GM18505 (cell line): ENCODE data around the gene MED13L.

Experiments used
- ATAC-seq: cut with Tn5 transposase; IDR thresholded peaks from one replicate; pipeline ENCODE4 v1.9.1; 2021; ENCODE audit not compliant: unreplicated experiment
- POLR2A ChIP-seq: IDR thresholded peaks from 4 replicates; pipeline ENCODE4 v1.6.1; 2011; ENCODE audit warnings: borderline replicate concordance; ENCODE audit not compliant: insufficient read depth, insufficient read length; ENCODE audit errors: extremely low read depth

The MED13L gene

GRCh38 chr12:115936997-115937916 is 340.2 kb downstream of the MED13L start:
- no peak for TF ChIP-seq POLR2A
- ATAC-seq: no peak

GRCh38 chr12:115934877-115935276 is 342.6 kb downstream of the MED13L start:
- no peak for TF ChIP-seq POLR2A
- no peak for ATAC-seq

- no peak for ATAC-seq
- TF ChIP-seq POLR2A: no peak
Observed at GRCh38 chr12:115934046-115934445, 343.4 kb downstream of the MED13L start.

GRCh38 chr12:115932066-115932465 is 345.4 kb downstream of the MED13L start:
- ATAC-seq: no peak
- no peak for TF ChIP-seq POLR2A

- no peak for ATAC-seq
- no peak for TF ChIP-seq POLR2A
Observed at GRCh38 chr12:115930336-115930735, 347.2 kb downstream of the MED13L start.

- no peak for ATAC-seq
- TF ChIP-seq POLR2A: no peak
Observed at GRCh38 chr12:115926037-115926670, 351.3 kb downstream of the MED13L start.

GRCh38 chr12:115923851-115924250 is 353.6 kb downstream of the MED13L start:
- no peak for TF ChIP-seq POLR2A
- ATAC-seq: no peak

GRCh38 chr12:115922952-115923564 is 354.4 kb downstream of the MED13L start:
- ATAC-seq: no peak
- TF ChIP-seq POLR2A: no peak

- no peak for ATAC-seq
- no peak for TF ChIP-seq POLR2A
Observed at GRCh38 chr12:115920395-115921183, 356.9 kb downstream of the MED13L start.

- TF ChIP-seq POLR2A: no peak
- no peak for ATAC-seq
Observed at GRCh38 chr12:115918763-115919162, 358.7 kb downstream of the MED13L start.

- peak; percentile 70 for ATAC-seq
- TF ChIP-seq POLR2A: no peak
Observed at GRCh38 chr12:115916910-115917668, 360.4 kb downstream of the MED13L start.

GRCh38 chr12:115914122-115914521 is 363.4 kb downstream of the MED13L start:
- no peak for ATAC-seq
- no peak for TF ChIP-seq POLR2A
